GM10248 (cell line): ENCODE data around the gene OCSTAMP.

Experiments used
- CTCF ChIA-PET: fragments of 300-600 bp; sonication (Branson Sonifier 250); formaldehyde crosslinking; extraction: SDS; loops from one replicate; lab custom pipeline; 2021; ENCODE audit warnings: antibody characterized with exemption; lab: Yijun Ruan, JAX
- POLR2A ChIA-PET: fragments of 350-650 bp; sonication (Branson Sonifier 250); formaldehyde crosslinking; extraction: SDS; loops from one replicate; lab custom pipeline; 2020; ENCODE audit warnings: antibody characterized with exemption; lab: Yijun Ruan, JAX
- DNase-seq: peaks from one replicate; pipeline ENCODE4 v3.0.0; 2012; ENCODE audit errors: extremely low spot score
- TF ChIP-seq, protein P1 (sequence below): IDR thresholded peaks from 2 replicates; pipeline ENCODE4 v1.5.1; 2012; ENCODE audit warnings: mild to moderate bottlenecking, low read depth; ENCODE audit errors: extremely low read depth, missing control alignments, control extremely low read depth

Gene OCSTAMP

DNA sequence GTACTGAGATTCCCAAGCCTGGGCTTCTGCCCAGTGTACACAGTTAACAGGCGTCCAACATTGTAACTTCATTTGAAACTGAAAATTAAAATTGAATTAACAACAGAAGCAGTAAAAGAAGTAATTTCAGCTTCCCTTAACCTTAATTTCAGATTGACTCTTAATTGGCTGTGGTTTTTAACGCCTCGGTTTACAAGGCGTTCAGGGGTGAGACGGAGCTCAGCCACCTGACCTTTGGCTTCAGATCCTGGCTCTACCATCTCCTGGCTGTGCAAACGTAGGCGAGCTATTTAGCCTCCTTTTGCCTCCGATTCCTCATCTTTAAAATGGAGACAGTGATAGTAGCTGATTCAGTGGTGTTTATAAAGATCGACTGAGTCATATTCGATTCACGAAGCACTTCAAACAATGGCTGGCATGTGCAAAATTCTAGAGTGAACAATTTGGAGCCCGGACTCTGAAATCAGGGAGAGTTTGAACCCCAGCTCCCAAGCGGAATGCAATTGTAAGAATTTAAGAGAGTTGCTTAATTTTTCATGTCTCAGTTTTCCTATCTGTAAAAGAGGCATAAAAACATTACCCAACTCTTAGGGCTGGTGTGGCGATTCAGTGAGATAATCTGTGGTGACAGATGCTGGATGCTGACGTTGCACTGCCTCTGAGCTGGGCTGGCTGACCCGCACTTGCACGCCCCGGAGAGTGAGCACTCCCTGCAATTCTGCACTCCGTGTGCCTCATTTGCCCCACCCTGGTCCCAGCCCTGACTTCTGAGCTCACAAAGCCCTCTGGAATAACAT, 23.5 kb upstream of the OCSTAMP start:
- DNase-seq, result no peak
- TF ChIP-seq, protein P1, sequence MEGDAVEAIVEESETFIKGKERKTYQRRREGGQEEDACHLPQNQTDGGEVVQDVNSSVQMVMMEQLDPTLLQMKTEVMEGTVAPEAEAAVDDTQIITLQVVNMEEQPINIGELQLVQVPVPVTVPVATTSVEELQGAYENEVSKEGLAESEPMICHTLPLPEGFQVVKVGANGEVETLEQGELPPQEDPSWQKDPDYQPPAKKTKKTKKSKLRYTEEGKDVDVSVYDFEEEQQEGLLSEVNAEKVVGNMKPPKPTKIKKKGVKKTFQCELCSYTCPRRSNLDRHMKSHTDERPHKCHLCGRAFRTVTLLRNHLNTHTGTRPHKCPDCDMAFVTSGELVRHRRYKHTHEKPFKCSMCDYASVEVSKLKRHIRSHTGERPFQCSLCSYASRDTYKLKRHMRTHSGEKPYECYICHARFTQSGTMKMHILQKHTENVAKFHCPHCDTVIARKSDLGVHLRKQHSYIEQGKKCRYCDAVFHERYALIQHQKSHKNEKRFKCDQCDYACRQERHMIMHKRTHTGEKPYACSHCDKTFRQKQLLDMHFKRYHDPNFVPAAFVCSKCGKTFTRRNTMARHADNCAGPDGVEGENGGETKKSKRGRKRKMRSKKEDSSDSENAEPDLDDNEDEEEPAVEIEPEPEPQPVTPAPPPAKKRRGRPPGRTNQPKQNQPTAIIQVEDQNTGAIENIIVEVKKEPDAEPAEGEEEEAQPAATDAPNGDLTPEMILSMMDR, result no peak
- ChIA-PET POLR2A (no interaction called here), CTCF (interaction anchor here (1.7 to 1.8 kb wide), 3 partner anchors 11 to 106 kb away, joined by 5 to 6 read pairs (median 5); no protein-coding TSS in a partner anchor)

DNA sequence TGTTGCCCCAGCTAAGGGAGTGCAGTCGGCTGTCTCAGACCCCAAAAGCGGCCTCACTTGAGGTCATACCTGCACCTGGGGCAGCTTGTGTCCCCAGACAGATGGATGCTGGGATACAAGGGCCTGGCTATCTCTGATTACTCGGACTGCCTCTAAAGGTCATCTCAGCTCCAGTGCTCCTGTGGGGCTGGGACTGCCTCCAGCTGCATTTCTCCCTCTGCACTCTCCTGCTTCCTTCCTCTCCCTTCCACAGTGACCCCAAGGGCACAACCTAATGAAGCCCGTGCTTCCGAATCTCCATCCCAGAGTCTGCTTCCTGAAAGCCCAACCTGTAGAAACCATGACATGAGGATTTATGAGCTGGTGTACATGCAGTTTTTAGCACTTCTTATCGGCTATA, 22.8 kb upstream of the OCSTAMP start:
- no peak for DNase-seq
- ChIA-PET CTCF (interaction anchor here (1.7 to 1.8 kb wide), 3 partner anchors 10 to 107 kb away, joined by 5 to 6 read pairs (median 5); no protein-coding TSS in a partner anchor), POLR2A (no interaction called here)
- TF ChIP-seq, protein P1, result no peak

DNA sequence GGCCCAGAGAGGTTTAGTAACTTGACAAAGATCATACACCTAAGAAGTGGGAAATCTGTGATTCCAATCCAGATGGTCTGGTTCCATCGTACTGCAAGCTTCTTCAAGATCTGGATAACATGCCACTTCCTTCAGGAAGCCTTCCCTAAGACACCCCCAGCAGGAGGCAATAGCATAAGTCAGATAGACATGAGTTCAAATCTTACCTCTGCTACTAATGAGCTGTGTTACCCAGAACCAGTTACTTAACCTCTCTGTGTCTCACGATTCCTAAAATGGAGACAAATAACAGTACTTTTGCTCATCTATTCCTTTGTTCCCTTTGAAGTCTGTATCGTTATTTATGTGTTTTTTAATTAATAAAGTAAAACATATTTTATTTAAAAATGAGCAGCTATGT, 22.3 kb upstream of the OCSTAMP start:
- ChIA-PET POLR2A (no interaction called here), CTCF (interaction anchor here (1.7 kb wide), 2 partner anchors 10 to 11 kb away, joined by 5 read pairs; no protein-coding TSS in a partner anchor)
- DNase-seq, result no peak
- TF ChIP-seq, protein P1, result no peak

DNA sequence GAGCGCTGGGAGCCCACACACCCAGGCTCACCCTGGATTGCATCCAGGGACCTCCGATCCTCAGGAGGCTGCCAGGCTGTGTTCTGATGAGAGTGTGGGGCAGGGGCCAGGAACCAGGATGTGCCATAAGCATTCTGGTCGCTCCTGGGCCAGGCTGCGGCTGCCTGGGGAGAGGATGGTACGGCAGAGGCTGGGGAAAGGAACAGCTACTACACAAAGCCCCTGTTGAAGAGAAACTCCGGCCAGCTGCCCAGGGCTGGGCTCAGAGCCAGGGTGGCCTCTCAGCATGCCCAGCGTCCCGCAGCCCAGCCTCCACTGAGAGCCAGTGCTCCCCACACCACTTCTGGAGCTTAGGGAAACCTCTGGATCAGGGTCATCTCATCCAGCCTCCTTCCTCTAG, 21.7 kb upstream of the OCSTAMP start:
- TF ChIP-seq, protein P1, result no peak
- ChIA-PET CTCF (no interaction called here), POLR2A (no interaction called here)

DNA sequence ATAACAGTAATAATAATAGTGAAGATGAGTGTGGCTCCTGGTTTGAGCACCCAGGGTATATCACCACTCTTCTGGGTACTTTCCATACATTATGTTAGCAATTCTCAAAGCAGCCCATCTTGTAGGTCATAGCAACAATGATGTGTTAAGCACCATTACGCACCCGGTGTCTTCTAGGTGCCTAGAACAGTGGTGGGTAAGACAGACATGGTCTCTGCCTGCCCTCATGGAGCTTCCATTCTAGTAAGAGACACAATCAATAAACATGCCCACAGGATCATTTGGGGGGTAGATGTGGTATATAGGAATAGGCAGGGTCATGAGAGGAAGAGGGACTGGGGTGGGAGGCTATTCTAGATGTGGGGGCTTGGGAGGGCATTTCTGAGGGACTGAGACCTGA, 21.0 kb upstream of the OCSTAMP start:
- TF ChIP-seq, protein P1, result no peak
- CTCF ChIA-PET, result interaction anchor here (1.0 kb wide), 1 partner anchor 9 kb away, joined by 3 read pairs; no protein-coding TSS in a partner anchor
- POLR2A ChIA-PET, result no interaction called here
- DNase-seq, result no peak

More for the DNA sequence above, 21.7 kb upstream of the OCSTAMP start:
- no peak for DNase-seq

DNA sequence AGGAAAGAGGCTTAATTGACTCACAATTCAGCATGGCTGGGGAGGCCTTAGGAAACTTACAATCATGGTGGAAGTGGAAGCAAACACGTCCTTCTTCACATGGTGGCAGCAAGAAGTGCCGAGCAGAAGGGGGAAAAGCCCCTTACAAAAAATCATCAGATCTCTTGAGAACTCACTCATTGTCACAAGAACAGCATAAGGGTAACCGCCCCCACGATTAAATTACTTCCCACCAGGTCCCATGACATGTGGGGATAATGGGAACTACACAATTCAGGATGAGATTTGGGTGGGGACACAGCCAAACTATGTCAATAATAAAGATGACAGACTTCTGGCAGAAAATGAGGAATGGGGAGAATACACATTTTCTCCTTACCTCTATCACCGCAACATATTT, 20.5 kb upstream of the OCSTAMP start:
- ChIA-PET POLR2A (no interaction called here), CTCF (interaction anchor here (1.0 kb wide), 1 partner anchor 9 kb away, joined by 3 read pairs; no protein-coding TSS in a partner anchor)
- no peak for DNase-seq
- TF ChIP-seq, protein P1, result no peak
